Panc1 (cell line): Measurements from ENCODE around the gene CAMK1D. TPM values are rescaled to one million over a fixed set of nuclear protein-coding genes. Genes with fewer than 3 reads are reported as not detected.

Experiments
- ATAC-seq: fragments of 200-7000 bp; cut with Tn5 transposase; 2 replicates; pipeline ENCODE4 v1.9.1; 2020; ENCODE audit warnings: mild to moderate bottlenecking, moderate library complexity
- BruUV-seq: library from RNA; stranded (reverse); fragments of 400-500 nt; replicated peaks from 2 replicates; lab custom pipeline; 2021; lab: Mats Ljungman, UMichigan
- CTCF ChIA-PET: fragments of 300-600 bp; sonication (Branson Sonifier 250); formaldehyde crosslinking; loops from one replicate; lab custom pipeline; 2022; ENCODE audit warnings: antibody characterized with exemption; lab: Charles Lee
- POLR2A ChIA-PET: fragments of 300-600 bp; sonication (Branson Sonifier 250); formaldehyde crosslinking; loops from one replicate; lab custom pipeline; 2022; ENCODE audit warnings: antibody characterized with exemption; lab: Charles Lee
- DNase-seq: peaks from one replicate; pipeline ENCODE4 v3.0.0-alpha.2; 2010; ENCODE audit warnings: low read depth, low spot score
- H3K27ac ChIP-seq: 2 replicates; pipeline ENCODE4 v1.5.1; 2011; ENCODE audit warnings: mild to moderate bottlenecking, low read length, inconsistent platforms
- H3K27me3 ChIP-seq: fragments of 200-500 bp; sonication (Bioruptor generic); 2 replicates; pipeline ENCODE4 v1.6.0; 2014; ENCODE audit warnings: low read length, inconsistent platforms; ENCODE audit not compliant: control insufficient read depth, insufficient read depth
- H3K36me3 ChIP-seq: fragments of 200-500 bp; sonication (Bioruptor generic); 2 replicates; pipeline ENCODE4 v1.5.1; 2014; ENCODE audit warnings: inconsistent platforms, mild to moderate bottlenecking, low read length, moderate library complexity; ENCODE audit not compliant: control insufficient read depth, insufficient read depth
- H3K4me1 ChIP-seq: 2 replicates; pipeline ENCODE4 v1.5.1; 2011; ENCODE audit warnings: inconsistent platforms, mild to moderate bottlenecking, low read length, moderate library complexity; ENCODE audit not compliant: control insufficient read depth, insufficient read depth
- H3K4me3 ChIP-seq, 2 experiments: 2 replicates each; pipeline ENCODE4 v1.5.1; 2011 to 2012; ENCODE audit warnings: low read depth in 2 of 2, low read length in 2 of 2, mild to moderate bottlenecking in 2 of 2, inconsistent platforms in 1 of 2, moderate library complexity in 1 of 2
- H3K9me3 ChIP-seq: fragments of 200-500 bp; sonication (Bioruptor generic); 2 replicates; pipeline ENCODE4 v1.5.1; 2014; ENCODE audit warnings: low read depth, mild to moderate bottlenecking, inconsistent platforms, low read length, moderate library complexity; ENCODE audit not compliant: control insufficient read depth, insufficient read depth
- CTCF ChIP-seq: fragments of 450-650 bp; IDR thresholded peaks from 2 replicates; pipeline ENCODE4 v1.5.1; 2017; ENCODE audit warnings: mild to moderate bottlenecking
- POLR2AphosphoS5 ChIP-seq: IDR thresholded peaks from 2 replicates; pipeline ENCODE4 v1.6.1; 2012; ENCODE audit warnings: mild to moderate bottlenecking, low read depth, low read length, moderate library complexity
- REST ChIP-seq, 2 experiments: IDR thresholded peaks; 2 replicates each; pipeline ENCODE4 v1.6.1; 2011 to 2012; ENCODE audit warnings: low read depth in 2 of 2, control low read depth in 1 of 2, low read length in 1 of 2, mild to moderate bottlenecking in 1 of 2, moderate library complexity in 1 of 2; ENCODE audit not compliant: insufficient read depth in 1 of 2
- SIN3A ChIP-seq: IDR thresholded peaks from 2 replicates; pipeline ENCODE4 v1.6.1; 2012; ENCODE audit warnings: low read depth, mild to moderate bottlenecking, low read length, moderate library complexity, borderline replicate concordance; ENCODE audit not compliant: insufficient read depth
- TCF7L2 ChIP-seq: IDR thresholded peaks from 2 replicates; pipeline ENCODE4 v1.6.1; 2011; ENCODE audit warnings: mild to moderate bottlenecking, low read depth, low read length, inconsistent platforms
- in situ Hi-C: cut with HindIII; loops from 2 replicates; pipeline ENCODE4 v1.10.0; 2016; ENCODE audit warnings: low sequenced_read_pairs, low pct_unique_long_range_greater_than_20kb
- intact Hi-C: fragments of 100-400 bp; cut with micrococcal nuclease; formaldehyde crosslinking; loops from one replicate; pipeline ENCODE4 v1.10.0; 2022; ENCODE audit not compliant: unreplicated experiment
- total RNA-seq: library from RNA; stranded (reverse); gene quantifications from one replicate; pipeline ENCODE4 v1.2.1, GENCODE V29; 2021; ENCODE audit not compliant: unreplicated experiment

Gene CAMK1D
- total RNA-seq, 1 experiment from 2014 or later = 5.7 TPM

GRCh38 chr10:12622016-12622415 lies 272.7 kb downstream of the CAMK1D start:
- intact Hi-C loops (no loop called here), in situ Hi-C loops (no loop called here)
- Histone ChIP-seq H3K4me1 (no peaks in the 10 kb centered on the region), H3K27ac (no peak overlapping the region), H3K36me3 (no peaks in the 10 kb centered on the region), H3K9me3 (no peaks in the 10 kb centered on the region), H3K4me3 (no peak overlapping the region), H3K27me3 (no peaks in the 10 kb centered on the region)
- ChIA-PET CTCF (no interaction called here), POLR2A (no interaction called here)
- TF ChIP-seq SIN3A (no peak), POLR2AphosphoS5 (no peak), CTCF (no peak)
- no peak for ATAC-seq
- BruUV-seq = no TSS peak
- no peak for DNase-seq

GRCh38 chr10:12622691-12623090 lies 273.3 kb downstream of the CAMK1D start:
- CTCF ChIA-PET = no interaction called here
- DNase-seq (no peak), ATAC-seq (no peak)
- no TSS peak for BruUV-seq
- no peaks in the 10 kb centered on the region for H3K27me3 ChIP-seq
- TF ChIP-seq TCF7L2 = no peak
- no peak for TF ChIP-seq REST (IDR thresholded peaks at IDR 0.05; ENCODE audit: insufficient read depth in 1 of 2, low read depth in 2 of 2, low read length in 1 of 2)
- no peak for TF ChIP-seq CTCF
- TF ChIP-seq POLR2AphosphoS5 = no peak
- TF ChIP-seq SIN3A = no peak
- H3K36me3 ChIP-seq = no peaks in the 10 kb centered on the region
- H3K4me3 ChIP-seq = no peak overlapping the region
- no peak overlapping the region for H3K27ac ChIP-seq
- POLR2A ChIA-PET = no interaction called here
- H3K9me3 ChIP-seq = no peaks in the 10 kb centered on the region
- H3K4me1 ChIP-seq = no peaks in the 10 kb centered on the region
- in situ Hi-C loops (no loop called here), intact Hi-C loops (no loop called here)
